ENCODE data around the gene SERPINA3.

DNA sequence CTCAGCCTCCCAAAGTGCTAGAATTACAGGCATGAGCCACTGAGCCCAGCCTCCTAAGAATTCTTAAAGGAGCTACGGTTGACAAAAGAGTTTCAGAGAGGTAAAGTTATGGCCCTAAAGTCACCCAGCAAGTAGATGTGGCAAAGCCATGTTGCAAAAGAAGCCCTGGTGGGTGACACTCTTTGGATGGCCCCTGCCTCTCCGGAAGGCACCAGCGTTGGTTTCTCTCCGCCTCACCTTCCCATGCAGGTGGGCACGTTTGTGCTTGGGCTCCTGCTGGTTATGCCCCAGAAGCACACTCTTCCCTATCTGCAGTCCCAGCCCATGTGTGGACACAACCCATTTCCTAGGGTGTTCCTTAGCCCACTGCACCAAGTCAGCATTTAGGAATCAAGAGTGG lies 9.5 kb upstream of the SERPINA3 start:
- TF ChIP-seq TAF1 (IDR thresholded peaks at IDR 0.05; ENCODE audit: borderline replicate concordance, insufficient read depth, low read length), result no peak
- TF ChIP-seq SIN3A (IDR thresholded peaks at IDR 0.05; ENCODE audit: borderline replicate concordance, insufficient read depth, low read length), result no peak
- TF ChIP-seq, protein P1, sequence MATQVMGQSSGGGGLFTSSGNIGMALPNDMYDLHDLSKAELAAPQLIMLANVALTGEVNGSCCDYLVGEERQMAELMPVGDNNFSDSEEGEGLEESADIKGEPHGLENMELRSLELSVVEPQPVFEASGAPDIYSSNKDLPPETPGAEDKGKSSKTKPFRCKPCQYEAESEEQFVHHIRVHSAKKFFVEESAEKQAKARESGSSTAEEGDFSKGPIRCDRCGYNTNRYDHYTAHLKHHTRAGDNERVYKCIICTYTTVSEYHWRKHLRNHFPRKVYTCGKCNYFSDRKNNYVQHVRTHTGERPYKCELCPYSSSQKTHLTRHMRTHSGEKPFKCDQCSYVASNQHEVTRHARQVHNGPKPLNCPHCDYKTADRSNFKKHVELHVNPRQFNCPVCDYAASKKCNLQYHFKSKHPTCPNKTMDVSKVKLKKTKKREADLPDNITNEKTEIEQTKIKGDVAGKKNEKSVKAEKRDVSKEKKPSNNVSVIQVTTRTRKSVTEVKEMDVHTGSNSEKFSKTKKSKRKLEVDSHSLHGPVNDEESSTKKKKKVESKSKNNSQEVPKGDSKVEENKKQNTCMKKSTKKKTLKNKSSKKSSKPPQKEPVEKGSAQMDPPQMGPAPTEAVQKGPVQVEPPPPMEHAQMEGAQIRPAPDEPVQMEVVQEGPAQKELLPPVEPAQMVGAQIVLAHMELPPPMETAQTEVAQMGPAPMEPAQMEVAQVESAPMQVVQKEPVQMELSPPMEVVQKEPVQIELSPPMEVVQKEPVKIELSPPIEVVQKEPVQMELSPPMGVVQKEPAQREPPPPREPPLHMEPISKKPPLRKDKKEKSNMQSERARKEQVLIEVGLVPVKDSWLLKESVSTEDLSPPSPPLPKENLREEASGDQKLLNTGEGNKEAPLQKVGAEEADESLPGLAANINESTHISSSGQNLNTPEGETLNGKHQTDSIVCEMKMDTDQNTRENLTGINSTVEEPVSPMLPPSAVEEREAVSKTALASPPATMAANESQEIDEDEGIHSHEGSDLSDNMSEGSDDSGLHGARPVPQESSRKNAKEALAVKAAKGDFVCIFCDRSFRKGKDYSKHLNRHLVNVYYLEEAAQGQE (IDR thresholded peaks at IDR 0.05; ENCODE audit: insufficient read depth in 1 of 2, low read depth in 2 of 2, low read length in 2 of 2), result no peak
